NOMO-1 treated with dmso at 0.1 percent for 144 hours (cell line): ENCODE measurements around the gene KIAA0753.
A peak's percentile ranks its signal among the peaks of the same experiment; 100 is the strongest.

ENCODE experiments used
- DNase-seq: peaks from one replicate; lab custom pipeline; 2025; ENCODE audit not compliant: unreplicated experiment; lab: John Stamatoyannopoulos, UW

The KIAA0753 gene

DNA sequence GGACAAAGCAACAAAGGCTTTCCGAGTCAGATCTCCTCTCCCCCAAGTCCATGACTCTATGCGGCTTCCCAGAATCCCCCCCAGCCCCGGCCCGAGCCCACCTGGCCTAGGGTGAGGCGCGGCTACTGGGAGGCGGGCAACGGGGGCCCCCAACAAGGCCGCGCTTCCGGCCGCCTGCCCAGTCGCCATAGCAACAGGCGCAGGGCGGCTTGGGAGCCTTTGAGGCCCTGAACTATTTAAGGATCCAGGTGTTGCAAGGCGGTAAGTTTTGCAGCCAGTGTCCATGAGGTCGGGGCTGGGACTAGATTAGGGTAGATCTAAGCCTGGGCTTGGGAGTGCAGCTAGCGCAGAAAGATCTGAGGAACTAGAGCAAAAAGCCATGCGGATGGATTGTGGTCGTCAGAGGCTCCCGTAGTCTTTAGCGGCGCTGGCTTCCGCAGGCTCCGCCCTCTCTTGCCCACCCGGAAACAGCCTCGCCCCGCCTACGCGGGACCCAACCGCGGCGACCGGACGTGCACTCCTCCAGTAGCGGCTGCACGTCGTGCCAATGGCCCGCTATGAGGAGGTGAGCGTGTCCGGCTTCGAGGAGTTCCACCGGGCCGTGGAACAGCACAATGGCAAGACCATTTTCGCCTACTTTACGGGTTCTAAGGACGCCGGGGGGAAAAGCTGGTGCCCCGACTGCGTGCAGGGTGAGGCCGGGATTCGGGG, at the start of gene KIAA0753, which contains the start of gene TXNDC17:
KIAA0753 (minus strand) TSS at position 176 of the 711 bp plus-strand sequence. CDS start 5,608 bp downstream, outside the sequence.
TXNDC17 (plus strand) TSS at position 525 of the 711 bp plus-strand sequence; CDS start at position 548, 23 bp downstream.
- peak; percentile 84 for DNase-seq

- DNase-seq = no peak
These were observed 48.4 kb upstream of the KIAA0753 start for GRCh38 chr17:6688944-6689343.

- no peak for DNase-seq
These were observed 45.5 kb upstream of the KIAA0753 start for GRCh38 chr17:6686026-6686425.

GRCh38 chr17:6684881-6685767, 44.6 kb upstream of the KIAA0753 start:
- DNase-seq = no peak

DNA sequence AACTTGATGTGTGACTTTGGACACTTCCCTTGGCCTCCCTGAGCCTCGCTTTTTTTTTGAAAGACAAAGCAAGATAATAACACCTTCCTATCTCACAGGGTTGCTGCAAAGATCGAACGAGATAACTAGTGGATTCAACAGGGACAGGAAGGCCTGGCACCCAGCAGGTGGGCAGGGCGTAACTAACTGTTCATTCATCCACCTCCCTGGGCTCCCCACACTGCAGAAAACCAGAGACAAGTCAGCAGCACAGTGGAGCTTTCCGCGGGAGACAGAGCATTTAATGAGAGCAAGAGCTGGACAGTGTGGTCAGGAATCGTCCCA, 43.9 kb upstream of the KIAA0753 start:
- no peak for DNase-seq

DNA sequence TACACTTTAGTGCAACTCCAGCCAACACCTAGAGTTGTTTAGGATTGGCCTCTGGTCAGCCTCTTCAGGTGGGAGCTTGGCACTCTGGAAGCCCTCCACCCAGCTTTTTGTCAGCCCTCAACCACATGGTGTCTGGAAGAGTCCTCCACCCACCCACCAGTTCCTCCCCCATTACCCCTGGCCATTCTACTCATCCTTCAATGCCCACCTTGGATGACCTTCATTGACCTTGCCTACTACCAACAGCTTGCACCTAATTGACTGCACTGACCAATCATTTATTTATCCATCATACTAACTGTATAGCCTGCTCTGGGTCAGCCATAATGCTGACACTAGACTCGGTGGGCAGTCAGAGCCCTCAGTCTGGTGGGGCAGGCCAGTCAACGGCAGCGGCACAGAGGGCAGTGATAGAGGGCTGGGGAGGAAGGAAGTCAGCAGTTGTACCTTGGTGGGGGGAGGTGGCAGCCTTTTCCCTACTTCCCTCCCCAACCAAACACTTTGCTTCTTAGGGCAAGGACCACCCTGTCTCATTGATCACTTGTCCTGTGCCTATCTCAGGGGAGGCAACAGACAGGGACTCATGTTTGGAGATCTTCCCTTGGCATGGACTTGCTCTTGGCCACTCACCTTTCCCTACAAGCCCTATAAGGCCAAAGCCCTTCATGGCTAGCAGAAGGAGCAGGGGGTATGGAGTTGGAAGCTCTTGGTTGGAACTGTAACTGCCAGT, 43.4 kb upstream of the KIAA0753 start:
- no peak for DNase-seq

GRCh38 chr17:6683081-6683684, 42.7 kb upstream of the KIAA0753 start:
- no peak for DNase-seq

DNA sequence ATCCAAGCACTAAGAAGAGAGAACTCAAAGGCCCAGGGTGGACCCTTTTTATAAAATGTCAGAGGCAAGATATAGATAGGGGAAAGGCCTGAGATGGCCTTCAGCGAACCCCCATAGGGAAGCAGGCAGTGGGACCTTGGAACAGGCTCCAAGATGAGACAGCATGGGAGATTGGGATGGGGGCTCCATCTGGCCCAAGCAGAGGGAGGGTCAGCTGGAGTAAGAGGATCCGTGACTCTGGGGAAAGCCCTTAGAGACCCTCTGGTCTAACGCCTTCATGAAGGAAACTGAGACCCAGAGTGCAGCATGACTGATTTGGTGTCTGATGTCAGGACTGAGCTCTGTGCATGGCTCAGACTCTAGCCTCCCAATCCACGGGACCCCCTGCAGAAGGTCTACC, 41.8 kb upstream of the KIAA0753 start:
- DNase-seq = no peak

- no peak for DNase-seq
These were observed 41.2 kb upstream of the KIAA0753 start for GRCh38 chr17:6681671-6682070.

- no peak for DNase-seq
These were observed 40.7 kb upstream of the KIAA0753 start for GRCh38 chr17:6681176-6681575.

DNA sequence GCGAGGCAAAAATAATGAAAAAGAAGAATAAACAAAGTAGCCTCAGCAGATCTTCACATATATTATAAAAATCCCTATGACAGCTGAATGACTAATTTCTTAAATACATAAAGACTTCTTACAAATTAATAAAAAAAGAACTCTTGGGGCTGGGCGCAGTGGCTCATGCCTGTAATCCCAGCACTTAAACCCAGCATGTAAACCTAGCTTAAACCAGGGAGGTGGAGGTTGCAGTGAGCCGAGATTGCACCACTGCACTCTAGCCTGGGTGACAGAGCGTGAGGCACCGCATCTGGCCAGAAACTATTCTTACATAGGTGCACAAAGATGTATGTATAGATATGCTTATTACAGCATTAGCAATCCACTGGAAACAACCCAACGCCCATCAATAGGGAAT, 38.7 kb upstream of the KIAA0753 start:
- no peak for DNase-seq

DNA sequence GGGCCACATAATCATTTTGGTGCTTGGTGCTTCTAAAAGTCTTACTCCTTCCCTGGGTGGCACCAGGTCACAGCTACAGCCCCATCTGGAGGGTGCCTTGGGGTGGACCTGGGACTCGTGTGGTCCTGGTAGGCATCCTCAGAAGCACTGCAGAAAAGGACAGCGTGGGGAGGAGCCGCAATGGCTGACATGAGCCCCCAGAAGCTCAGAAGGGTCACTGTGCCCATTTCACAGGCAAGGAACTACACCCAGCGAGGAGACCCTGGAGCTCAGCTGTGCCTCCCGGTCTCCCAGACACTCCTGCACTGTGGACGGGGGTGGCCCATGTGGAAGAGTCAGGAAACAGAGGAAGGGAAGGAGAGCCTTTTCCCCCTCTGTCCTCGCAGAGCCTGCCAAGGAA, 37.4 kb upstream of the KIAA0753 start:
- no peak for DNase-seq

DNA sequence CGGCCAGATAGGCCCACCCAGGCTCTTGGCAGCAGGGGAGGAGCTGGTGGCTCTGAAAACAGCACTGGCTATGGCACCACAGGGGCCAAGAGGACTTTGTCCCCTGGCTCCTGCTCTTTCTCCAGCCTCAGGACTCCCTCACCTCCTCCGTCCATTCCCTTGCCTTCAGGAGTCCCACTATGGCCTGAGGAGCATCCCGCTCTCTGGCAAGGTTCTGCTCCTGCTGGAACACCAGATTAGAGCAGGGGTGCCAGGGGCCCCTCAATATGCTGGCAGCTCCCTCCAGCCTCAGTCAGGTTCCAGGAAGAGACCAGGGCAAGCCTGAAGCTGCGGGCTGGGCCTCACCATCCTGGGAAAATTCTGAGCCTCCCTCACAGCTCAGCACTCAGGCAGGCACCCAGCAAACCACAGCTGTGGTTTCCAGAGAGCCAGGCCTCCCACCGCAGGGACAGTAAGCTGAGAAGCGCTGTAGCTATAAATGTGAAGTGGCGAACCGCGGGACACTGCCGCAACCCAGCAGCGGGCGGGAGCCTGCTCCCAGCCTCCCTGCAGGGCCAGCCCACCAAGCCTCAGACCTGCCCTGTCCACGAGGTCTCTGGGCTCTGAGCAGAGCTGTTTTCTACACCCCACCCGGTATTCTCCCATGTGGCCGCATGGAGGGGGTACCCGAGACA, 36.8 kb upstream of the KIAA0753 start:
- no peak for DNase-seq

DNA sequence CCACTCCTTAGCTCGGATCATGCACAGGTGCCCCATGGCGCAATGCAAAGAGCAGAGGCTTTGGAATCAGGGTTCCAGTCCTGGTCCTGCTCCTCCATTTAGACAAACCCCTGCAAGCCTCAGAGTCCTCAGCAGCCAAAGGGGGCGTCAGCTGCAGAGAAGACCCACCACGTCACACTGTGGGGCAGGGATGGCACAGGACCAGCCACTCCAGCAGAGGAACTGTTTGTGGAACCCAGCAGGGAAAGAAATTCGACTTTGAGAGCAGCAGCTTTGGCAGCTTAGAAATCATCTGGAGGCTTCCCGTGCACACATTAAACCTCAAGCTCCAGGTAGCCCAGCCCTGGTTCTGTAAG, 36.3 kb upstream of the KIAA0753 start:
- DNase-seq = no peak

- no peak for DNase-seq
These were observed 34.8 kb upstream of the KIAA0753 start for GRCh38 chr17:6675201-6675825.

- DNase-seq = no peak
These were observed 34.1 kb upstream of the KIAA0753 start for GRCh38 chr17:6674586-6674985.

DNA sequence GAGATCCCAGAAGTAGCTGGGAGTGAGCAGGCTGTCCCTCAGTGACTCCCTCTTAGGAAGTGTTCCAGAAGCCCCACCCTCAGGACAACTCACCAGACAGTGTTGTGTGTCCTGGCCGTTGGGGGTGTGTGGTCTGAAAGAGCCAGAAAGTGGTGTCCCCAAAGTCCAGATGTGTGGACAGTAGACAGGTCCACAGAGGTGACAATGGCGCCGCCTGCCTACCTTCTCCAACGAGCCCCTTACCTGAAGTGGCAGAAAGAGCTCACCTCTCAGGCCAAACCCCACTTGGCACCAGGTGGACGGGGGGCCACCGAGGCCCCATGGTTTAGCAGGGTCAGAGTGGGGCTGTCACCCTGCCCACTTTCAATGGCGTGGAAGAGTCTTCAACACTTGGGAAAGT, 30.9 kb upstream of the KIAA0753 start:
- DNase-seq = no peak

GRCh38 chr17:6670999-6671398, 30.5 kb upstream of the KIAA0753 start:
- DNase-seq = no peak

GRCh38 chr17:6670571-6670970, 30.1 kb upstream of the KIAA0753 start:
- no peak for DNase-seq

GRCh38 chr17:6669479-6670212, 29.1 kb upstream of the KIAA0753 start:
- DNase-seq = no peak
